GM19463 (cell line): ENCODE data around the gene RAB43.
"Not testable (repeated sequence)": the region's sequence is repeated elsewhere in the genome, so short reads cannot be mapped to it uniquely, and the experiment has no call there.

Experiments
- ATAC-seq: cut with Tn5 transposase; IDR thresholded peaks from one replicate; pipeline ENCODE4 v1.9.1; 2021; ENCODE audit warnings: mild to moderate bottlenecking, moderate library complexity; ENCODE audit not compliant: unreplicated experiment

The RAB43 gene

DNA sequence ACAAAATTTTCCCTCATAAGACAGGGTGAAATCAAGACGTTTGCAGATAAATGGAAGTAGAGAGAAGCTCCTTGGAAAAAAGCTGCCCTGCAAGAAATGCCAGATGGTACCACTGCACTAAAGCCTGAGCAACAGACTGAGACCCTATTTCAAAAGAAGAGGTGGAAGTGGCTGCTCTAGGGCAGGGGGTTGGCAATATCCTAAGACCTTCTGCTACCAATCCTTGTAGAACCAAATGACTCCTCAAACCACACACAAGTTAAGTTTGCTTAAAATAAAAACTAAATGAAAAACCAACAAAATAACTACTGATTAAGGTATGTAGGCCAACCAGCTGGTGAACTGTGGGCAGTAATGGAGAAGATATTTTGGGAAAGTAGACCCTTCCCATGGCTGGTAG lies 21.3 kb downstream of the RAB43 start:
- ATAC-seq = no peak

DNA sequence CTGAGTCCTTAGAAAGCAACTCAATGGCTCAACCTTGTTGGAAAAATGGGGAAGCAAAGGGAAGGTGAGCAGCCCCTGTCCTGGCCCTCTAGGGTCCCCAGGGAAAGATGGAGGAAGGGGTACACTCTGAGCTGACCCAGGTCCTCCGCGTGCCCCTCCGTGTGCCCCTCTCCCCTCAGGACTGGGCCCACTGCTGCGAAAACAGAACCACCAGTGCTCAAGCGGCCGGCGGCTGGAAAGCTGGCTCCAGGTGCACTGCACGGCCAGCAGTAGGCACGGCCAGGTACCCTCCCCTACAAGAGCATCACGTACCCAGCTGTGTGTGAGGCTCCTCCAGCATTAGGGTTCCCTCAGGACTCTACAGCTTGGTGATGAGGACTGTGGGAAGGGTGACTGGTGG lies 26.3 kb downstream of the RAB43 start:
- ATAC-seq = no peak

DNA sequence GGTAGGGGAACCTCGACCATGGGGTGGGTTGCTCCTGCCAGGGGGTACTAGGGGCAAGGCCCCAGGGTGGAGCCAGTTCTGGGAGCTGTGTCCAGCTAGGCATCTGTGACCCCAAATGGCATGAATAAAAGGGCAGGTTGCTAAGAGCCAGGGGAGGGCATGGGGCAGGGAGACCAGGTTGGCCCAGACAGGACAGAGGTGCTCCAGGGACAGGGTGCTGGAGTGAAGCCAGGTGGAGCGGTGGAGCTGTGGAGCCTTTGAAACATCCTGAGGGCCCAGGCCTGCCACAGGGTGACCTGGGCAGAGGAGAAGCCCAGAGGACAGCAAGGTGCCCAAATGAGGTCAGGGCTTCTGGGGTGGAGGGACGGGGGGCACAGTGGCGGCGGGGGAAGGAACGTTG lies 33.3 kb downstream of the RAB43 start:
- ATAC-seq = not testable (repeated sequence)

DNA sequence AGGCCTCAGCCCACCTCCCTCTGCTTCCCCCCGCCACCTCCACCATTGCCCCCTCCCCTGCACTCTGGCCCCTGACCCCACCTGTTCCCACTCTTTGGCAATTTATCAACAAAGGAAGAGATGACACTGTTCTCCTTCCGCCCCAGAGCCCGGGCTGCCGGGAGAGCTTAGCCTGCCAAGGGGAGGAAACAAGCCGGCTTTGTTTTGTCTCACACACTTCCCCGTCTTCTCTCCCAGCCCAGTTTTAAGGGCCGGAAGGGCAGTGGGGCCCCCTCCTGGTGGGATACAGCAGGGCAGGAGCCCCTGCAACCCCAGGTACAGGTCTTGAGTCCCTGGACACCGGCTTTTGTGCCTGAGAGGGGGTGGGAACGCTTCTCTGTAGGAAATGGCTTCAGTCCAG lies 33.7 kb downstream of the RAB43 start:
- not testable (repeated sequence) for ATAC-seq

DNA sequence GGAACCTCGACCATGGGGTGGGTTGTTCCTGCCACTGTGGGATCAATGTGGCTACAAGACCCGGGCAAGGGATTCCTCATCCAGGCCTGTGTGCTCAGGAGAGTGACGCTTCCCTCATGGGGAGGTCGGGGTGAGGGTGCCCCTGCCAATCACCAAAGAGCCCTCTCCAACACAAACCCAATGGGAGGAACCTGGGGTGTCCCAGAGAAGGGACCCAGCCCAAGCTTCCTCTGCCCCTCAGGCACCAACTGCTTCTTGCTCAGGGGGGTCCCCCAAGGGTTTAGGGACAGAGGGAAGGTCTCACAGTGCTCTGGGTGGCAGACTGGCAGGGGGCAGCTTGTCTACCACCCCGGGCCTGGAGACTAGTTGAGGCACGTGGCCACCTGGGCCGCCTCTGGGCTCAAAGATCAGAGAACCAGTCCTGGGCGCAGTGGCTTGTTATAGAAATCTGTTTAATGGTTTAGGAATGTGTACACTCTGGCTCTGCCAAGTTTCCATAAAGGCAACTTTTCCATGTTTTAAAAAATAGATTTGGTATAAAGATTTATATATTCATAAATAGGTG lies 34.4 kb downstream of the RAB43 start:
- ATAC-seq = no peak

DNA sequence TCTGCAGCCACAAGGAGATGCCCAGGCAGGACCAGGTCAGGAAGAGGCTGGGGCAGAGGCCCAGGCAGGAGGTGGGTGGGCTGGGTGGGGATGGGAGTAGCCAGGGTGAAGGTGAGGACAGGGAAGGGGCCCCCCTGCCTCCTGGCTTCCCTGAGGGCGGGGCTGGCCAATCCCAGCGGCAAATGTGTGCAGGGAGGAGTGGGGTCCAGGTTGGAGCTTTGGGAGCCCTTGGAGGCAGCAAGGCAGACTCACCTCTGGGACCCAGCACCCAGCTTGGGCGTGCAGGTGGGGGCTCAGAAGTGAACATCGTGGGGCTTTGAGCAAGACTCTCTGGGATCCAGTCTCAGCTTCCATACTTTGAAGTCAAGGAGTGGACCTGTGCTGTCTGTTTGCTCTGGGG lies 35.8 kb downstream of the RAB43 start:
- no peak for ATAC-seq

DNA sequence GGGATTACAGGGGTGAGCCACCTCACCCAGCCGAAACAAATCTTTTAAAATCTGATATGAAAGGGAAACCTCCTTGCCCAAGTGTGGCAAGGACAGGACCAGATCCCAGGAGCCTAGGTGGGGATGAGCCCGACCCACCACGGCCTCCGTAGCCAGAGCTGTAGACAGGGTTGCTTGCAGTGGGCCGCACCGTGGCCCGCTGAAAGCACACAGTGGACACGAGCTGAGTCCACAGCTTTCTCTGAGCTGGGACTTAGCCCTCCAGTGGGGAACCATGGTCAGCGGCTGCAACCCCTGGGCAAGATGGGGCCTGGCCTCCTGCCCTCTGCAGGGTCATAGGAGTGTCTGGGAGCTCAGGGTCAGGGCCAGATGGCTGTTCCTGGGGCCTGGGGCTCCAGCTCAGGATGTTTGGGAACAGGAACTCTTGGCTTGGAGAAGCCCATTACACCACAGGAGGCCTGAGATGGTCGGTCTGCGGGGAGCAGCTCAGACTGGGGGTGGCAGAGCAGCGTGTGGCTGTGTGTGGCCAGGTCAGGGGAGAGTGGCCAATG lies 36.4 kb downstream of the RAB43 start:
- ATAC-seq = no peak

DNA sequence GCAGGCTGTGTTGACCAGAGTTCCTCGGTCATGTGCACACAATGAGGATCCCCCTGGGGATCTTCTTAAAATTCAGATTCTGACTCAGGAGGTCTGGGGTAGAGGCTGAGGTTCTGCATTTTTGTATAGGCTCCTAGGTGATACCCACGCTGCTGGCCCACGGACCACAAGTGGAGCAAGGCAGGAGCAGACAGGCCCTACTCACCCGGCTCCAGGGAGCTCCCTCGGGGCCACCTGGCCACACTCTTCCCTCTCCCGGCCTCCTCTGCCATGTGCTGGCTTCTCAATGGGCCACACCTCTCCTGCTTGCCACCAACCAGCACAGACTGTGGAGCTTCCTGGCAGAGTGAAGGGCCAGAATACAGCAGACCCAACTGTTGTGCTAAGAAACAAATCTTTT lies 37.1 kb downstream of the RAB43 start:
- no peak for ATAC-seq

DNA sequence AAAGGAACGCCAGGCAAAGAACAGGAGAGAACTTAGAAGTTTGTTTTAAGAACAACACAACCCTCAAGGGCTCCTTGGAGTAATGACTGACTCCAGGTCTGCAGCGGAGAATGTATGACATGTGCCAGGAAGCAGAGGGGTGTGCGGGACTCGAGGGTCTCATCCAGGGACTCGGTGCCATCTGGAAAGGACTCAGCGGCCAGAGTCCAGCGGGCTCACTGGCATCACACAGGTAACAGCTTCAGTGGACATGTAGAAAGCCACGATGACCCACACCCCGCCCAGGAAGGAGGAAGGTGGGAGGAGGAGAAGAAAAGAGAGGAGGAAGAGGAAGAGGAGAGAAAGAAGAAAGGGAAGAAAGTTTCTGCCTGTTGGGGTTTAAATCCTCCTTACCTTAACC lies 39.6 kb downstream of the RAB43 start:
- ATAC-seq = no peak

DNA sequence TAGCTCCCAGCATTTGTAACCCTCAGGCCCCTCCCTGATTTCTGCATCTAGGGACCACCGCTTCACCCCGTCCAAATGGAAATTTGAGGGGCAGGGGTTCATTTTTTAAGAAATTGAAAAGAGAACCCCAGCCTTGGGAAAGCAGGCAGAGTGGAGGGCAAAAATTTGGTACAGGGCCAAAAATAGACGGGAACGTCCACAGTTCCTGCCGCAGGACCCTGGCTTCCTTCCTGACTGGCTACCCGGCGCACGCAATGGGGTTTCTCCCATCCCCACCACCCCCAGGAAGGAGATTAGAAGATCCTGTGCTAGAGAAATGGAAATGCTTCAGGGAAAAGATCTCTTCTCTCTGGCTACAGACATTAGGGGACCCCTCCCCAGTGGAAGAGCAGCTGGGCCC lies 40.1 kb downstream of the RAB43 start:
- ATAC-seq = no peak

DNA sequence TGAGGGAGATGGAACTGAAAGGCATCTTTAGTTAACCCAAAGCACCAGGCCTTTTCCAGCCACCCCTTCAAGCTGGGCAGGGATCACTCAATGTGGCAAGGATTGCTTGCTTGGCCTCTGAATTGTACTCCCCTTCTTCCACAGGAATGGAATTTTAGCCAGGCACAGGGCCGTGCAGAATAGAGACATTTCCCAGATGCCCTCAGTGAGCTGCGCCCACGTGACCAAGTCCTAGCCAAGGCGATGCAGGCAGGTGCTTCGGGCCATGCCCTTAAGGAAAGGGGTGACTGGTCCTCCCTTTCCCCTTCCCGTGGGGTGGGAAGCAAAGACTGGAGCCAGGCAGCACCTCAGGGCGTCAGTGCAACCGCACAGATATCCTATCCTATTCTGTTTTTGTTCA lies 43.1 kb downstream of the RAB43 start:
- no peak for ATAC-seq

DNA sequence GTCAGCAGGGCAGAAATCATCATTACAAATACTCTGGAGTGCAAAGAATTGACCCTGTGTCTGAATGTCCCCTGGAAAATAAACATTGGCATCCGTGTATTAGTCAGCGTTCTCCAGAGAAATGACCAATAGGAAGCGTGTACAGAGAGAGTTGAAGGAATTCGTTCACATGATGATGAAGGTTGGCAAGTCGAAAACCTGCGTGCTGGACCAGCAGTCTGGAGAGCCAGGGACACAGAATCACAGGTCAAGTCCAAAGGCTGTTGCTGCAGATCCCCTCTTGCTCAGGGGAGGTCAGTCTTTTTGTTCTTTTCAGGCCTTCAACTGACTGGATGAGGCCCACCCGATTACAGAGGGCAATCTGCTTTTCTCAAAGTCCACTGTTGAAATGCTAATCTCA lies 44.4 kb downstream of the RAB43 start:
- ATAC-seq = no peak

DNA sequence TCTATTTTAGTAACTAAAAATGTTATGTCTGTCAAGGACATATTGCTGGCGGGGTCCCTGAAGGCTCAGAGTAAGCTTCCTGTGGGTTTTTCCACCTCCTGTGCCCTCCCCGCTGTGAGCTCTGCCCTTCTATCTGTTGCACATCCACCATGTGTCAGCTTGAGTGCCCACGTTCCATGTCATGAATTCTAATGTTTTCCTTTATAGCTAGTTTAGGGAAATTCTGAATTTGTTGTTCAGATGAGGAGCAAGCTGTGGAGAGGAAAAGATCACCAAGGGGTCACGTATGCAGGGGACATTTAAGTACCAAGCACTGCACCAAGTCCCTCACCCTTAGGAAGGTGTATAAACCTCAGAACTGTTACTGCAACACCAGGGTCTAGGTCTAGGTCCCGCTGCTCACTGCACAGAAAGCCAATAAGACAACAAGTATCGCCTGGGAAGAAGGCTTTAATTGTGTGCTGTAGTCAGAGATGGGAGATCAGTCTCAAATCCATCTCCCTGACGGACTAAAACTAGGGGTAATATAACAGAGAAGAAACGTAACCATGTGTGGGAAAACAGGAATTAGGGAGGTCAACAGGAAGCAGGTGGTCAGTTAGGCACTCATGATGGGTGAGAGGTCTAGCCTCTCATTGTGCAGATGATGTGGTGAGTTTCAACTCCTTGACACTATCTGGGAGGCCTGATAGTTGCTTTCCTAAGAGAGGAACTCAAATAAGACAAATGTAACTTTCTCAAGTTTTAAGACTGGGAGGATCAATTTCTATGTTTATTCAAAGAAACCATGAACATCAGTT lies 51.3 kb downstream of the RAB43 start:
- no peak for ATAC-seq

DNA sequence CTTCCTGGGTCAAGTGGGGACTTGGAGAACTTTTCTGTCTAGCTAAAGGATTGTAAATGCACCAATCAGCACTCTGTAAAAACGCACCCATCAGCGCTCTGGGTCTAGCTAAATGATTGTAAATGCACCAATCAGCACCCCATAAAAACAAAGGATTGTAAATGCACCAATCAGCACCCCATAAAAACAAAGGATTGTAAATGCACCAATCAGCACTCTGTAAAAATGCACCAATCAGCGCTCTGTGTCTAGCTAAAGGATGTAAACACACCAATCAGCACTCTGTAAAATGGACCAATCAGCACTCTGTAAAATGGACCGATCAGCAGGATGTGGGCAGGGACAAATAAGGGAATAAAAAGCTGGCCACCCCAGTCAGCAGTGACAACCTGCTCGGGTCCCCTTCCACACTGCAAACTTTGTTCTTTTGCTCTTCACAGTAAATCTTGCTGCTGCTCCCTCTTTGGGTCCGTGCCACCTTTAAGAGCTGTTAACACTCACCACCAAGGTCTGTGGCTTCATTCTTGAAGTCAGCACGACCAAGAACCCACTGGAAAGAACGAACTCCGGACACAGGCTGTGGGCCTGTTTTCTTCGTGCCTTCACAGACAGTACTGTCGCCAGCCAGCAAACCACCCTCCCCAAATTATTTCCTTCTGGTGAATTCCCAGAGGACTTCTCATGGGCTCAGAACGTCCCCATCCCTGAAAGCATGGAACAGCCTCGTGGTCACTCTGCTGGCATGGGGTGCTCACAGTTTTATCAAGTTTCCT lies 52.1 kb downstream of the RAB43 start:
- not testable (repeated sequence) for ATAC-seq

DNA sequence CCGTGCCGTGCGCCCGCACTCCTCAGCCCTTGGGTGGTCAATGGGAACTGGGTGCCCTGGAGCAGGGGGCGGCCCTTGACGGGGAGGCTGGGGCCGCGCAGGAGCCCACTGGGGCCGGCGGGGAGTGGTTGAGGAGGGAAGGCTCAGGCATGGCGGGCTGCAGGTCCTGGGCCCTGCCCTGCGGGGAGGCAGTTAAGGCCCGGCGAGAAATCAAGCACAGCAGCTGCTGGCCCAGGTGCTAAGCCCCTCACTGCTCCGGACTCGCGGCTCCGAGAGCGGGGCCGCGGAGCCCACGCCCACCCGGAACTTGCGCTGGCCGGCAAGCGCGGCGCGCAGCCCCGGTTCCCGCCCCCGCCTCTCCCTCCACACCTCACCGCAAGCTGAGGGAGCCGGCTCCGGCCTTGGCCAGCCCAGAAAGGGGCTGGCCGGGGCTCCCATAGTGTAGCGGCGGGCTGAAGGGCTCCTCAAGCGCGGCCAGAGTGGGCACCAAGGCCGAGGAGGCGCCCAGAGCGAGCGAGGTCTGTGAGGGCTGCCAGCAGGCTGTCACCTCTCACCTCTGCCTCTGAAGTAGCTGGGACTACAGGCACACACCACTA lies 53.2 kb downstream of the RAB43 start:
- ATAC-seq = no peak

DNA sequence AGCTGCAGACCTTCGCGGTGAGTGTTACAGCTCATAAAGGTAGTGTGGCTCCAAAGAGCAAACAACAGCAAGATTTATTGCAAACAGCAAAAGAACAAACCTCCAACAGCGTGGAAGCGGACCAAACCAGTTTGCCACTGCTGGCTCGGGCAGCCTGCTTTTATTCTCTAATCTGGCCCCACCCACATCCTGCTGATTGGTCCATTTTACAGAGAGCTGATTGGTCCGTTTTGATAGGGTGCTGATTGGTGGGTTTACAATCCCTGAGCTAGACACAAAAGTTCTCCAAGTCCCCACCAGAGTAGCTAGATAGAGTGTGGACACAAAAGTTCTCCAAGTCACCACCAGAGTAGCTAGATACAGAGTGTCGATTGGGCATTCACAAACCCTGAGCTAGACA lies 53.9 kb downstream of the RAB43 start:
- not testable (repeated sequence) for ATAC-seq

DNA sequence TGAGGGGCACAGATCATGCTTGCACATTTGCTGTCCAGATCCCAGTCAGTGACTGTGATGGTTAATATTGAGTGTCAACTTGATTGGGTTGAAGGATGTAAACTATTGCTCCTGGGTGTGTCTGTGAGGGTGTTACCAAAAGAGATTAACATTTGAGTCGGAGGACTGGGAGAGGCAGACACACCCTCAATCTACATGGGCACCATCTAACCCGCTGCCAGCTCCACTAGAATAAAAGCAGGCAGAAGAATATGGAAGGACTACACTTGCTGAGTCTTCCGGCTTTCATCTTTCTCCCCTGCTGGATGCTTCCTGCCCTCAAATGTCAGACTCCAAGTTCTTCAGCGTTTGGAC lies 55.9 kb downstream of the RAB43 start:
- ATAC-seq = no peak

DNA sequence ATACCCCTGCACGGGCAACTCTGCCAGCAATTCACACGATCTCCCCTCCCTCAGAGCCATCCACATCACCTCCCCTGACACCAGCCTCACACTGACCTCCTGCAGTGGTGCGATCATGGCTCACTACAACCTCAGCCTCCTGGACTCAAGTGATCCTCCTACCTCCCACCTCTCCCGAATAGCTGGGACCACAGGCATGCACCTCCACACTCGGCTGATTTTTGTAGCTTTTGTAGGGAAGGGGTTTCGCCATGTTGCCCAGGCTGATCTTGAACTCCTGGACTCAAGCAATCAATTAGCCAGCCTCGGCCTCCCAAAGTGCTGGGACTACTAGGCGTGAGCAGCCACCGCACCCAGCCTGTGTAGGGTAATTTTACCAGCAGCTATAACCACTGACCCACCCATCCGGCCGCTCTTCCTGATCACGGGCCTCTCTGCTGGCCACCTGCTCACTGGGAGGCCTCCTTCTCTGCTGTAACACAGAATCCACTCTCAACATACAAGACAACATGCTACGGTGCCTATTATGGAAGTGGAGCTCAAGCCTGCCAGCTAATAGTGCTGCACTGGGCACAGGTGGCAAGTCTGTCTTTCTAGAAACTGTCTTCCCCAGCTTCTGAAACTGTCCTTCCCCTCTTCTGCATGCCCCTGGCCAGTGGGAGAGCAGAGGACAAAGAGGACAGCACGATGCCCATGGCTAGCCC lies 56.4 kb downstream of the RAB43 start:
- no peak for ATAC-seq

DNA sequence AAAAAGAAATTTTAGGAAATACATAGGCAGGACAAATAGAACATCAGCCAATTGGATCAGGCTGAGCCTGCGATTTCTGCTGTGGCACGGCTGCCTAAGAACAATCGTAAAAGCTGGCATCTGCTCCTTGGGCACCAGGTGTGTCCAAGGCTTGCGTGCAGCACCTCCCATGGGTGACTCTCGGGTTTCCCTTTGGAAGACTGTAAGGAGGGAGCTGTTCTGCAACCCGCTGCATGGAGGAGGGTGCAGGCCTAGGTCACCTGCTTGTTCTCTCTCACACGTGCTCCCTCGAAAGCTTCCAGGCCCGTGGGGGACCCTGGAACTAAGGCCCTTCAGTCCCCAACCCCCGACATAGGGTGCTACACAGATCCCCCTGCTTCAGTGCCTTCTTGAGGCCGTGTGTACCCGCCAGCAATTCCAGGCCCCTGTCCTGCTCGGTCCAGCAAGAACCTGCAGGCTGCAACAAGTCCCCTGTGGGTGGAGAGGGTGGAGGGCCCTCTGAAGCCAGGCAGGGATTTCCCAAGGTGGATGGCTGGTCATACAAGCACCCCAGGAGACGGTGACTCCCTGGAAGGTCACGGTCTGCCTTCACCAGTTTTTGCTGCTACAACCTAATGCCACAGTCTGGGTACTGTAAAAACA lies 57.6 kb downstream of the RAB43 start:
- ATAC-seq = no peak

DNA sequence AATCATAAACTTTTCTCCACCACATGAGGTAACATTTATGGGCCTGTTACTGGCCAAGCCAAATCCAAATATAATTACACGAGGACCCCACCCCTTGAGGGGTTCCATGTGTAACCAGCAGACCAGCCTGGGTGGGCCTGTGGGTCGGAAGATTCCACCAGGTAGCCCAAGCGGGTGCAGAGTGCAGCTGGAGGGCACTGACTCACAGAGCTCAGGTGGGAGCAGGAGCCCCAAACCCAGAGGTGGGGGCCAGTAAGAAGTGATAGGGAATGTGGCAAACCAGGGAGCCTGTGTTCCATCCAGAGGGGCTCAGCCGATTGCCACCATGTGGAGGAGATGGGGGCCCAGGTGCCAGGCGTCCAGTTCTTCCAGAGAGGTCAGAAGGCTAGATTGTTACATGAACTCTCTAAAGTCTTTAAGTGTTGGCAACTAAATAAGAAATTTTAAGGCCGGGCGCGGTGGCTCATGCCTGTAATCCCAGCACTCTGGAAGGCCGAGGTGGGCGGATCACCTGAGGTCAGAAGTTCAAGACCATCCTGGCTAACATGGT lies 58.4 kb downstream of the RAB43 start:
- ATAC-seq = no peak
